Natural killer cell (primary cell): ENCODE results near the gene LIN28B. TPM values are rescaled to one million over a fixed set of nuclear protein-coding genes. Genes with fewer than 3 reads are reported as not detected.

Experiments used
- ATAC-seq, 3 donors: fragments of 150-1000 bp in 2 of 3; fragments of 200-7000 bp in 1 of 3; cut with Tn5 transposase; 1 replicate in 1 of 3; 2 replicates in 2 of 3; pipeline ENCODE4 v1.10.0; 2021; ENCODE audit warnings: mild to moderate bottlenecking in 2 of 3, moderate library complexity in 2 of 3
- DNase-seq, 2 donors: peaks; one replicate each; pipeline versions ENCODE4 v3.0.0 to v3.0.0-alpha.2; 2013 to 2021; ENCODE audit warnings: mixed read lengths in 1 of 2
- H3K27ac ChIP-seq: one replicate; pipeline ENCODE4 v1.5.1; 2013; ENCODE audit warnings: mild to moderate bottlenecking, low read length
- H3K27me3 ChIP-seq: one replicate; pipeline ENCODE4 v1.6.1; 2013; ENCODE audit warnings: low read length; ENCODE audit not compliant: control insufficient read depth, insufficient read depth
- H3K36me3 ChIP-seq: one replicate; pipeline ENCODE4 v1.6.1; 2013; ENCODE audit warnings: low read length; ENCODE audit not compliant: control insufficient read depth, insufficient read depth
- H3K4me1 ChIP-seq: one replicate; pipeline ENCODE4 v1.6.1; 2013; ENCODE audit warnings: low read length; ENCODE audit not compliant: control insufficient read depth, insufficient read depth
- H3K4me3 ChIP-seq: one replicate; pipeline ENCODE4 v1.5.1; 2013; ENCODE audit warnings: low read length
- H3K9me3 ChIP-seq: one replicate; pipeline ENCODE4 v1.6.1; 2013; ENCODE audit warnings: low read length; ENCODE audit not compliant: control insufficient read depth, insufficient read depth
- H3K27ac Mint-ChIP-seq, 2 donors: one replicate each; pipeline ENCODE4 v1.8.0; 2022; ENCODE audit warnings: mild to moderate bottlenecking in 2 of 2, mixed read lengths in 2 of 2, moderate library complexity in 1 of 2
- H3K27me3 Mint-ChIP-seq, 2 donors: one replicate each; pipeline ENCODE4 v1.8.0; 2022; ENCODE audit warnings: low read depth in 2 of 2, mixed read lengths in 2 of 2
- H3K36me3 Mint-ChIP-seq: one replicate; pipeline ENCODE4 v1.8.0; 2022; ENCODE audit warnings: mixed read lengths
- H3K4me1 Mint-ChIP-seq, 2 donors: one replicate each; pipeline ENCODE4 v1.8.0; 2022; ENCODE audit warnings: mixed read lengths in 2 of 2
- H3K4me3 Mint-ChIP-seq: one replicate; pipeline ENCODE4 v1.8.0; 2022; ENCODE audit warnings: mild to moderate bottlenecking, moderate library complexity, mixed read lengths
- H3K9me3 Mint-ChIP-seq, 2 donors: one replicate each; pipeline ENCODE4 v1.8.0; 2022; ENCODE audit warnings: mixed read lengths in 2 of 2
- WGBS: methylation state at CpG from one replicate; pipeline ENCODE4 v1.1.7; 2013; ENCODE audit warnings: missing lambda C conversion rate; ENCODE audit not compliant: insufficient coverage; 5-methylcytosine and 5-hydroxymethylcytosine counted together
- intact Hi-C: fragments of 100-400 bp; cut with micrococcal nuclease; formaldehyde crosslinking; loops from one replicate; pipeline ENCODE4 v1.14.2; 2022
- total RNA-seq, 4 donors: library from RNA; stranded (reverse); fragments of 120-200 nt in 1 of 4; gene quantifications; one replicate each; pipeline versions ENCODE4 v1.2.3 to v1.2.4, GENCODE V29; 2013 to 2022
- TF ChIP-seq, protein P1 (sequence below): fragments of 200-600 bp; IDR thresholded peaks from one replicate; pipeline ENCODE4 v1.8.0; 2022; ENCODE audit warnings: antibody characterized with exemption

Gene LIN28B
- total RNA-seq, 3 donors from 2014 or later (not counting 1 experiment from before 2014, with no cell fraction given), result not detected

- H3K36me3 Mint-ChIP-seq, result peaks cover 4% of the 10 kb centered on the region
- H3K36me3 ChIP-seq, result no peaks in the 10 kb centered on the region
- H3K4me3 Mint-ChIP-seq, result no peak overlapping the region
- ATAC-seq, result no peak
- peaks cover 41 to 52% of the 10 kb centered on the region in 2 donors for H3K27me3 Mint-ChIP-seq
- no peaks in the 10 kb centered on the region for H3K4me1 Mint-ChIP-seq
- intact Hi-C loops, result no loop called here
- H3K9me3 ChIP-seq, result peaks cover 2% of the 10 kb centered on the region
- no peak overlapping the region for H3K27ac Mint-ChIP-seq
- peaks cover 0 to 2% of the 10 kb centered on the region in 2 donors for H3K9me3 Mint-ChIP-seq
- H3K4me1 ChIP-seq, result no peaks in the 10 kb centered on the region
- peaks cover 49% of the 10 kb centered on the region for H3K27me3 ChIP-seq
- no peak overlapping the region for H3K27ac ChIP-seq
- TF ChIP-seq, protein P1, sequence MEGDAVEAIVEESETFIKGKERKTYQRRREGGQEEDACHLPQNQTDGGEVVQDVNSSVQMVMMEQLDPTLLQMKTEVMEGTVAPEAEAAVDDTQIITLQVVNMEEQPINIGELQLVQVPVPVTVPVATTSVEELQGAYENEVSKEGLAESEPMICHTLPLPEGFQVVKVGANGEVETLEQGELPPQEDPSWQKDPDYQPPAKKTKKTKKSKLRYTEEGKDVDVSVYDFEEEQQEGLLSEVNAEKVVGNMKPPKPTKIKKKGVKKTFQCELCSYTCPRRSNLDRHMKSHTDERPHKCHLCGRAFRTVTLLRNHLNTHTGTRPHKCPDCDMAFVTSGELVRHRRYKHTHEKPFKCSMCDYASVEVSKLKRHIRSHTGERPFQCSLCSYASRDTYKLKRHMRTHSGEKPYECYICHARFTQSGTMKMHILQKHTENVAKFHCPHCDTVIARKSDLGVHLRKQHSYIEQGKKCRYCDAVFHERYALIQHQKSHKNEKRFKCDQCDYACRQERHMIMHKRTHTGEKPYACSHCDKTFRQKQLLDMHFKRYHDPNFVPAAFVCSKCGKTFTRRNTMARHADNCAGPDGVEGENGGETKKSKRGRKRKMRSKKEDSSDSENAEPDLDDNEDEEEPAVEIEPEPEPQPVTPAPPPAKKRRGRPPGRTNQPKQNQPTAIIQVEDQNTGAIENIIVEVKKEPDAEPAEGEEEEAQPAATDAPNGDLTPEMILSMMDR, result no peak
- WGBS, result 17% methylated on average over 1 of the region's 3 CpGs
- no peak for DNase-seq
- H3K4me3 ChIP-seq, result no peak overlapping the region
Measured at GRCh38 chr6:104959026-104959858, 2.3 kb downstream of the LIN28B start.

GRCh38 chr6:104969108-104969507 is 12.2 kb downstream of the LIN28B start:
- H3K27ac Mint-ChIP-seq, result no peak overlapping the region
- intact Hi-C loops, result no loop called here

GRCh38 chr6:104969785-104970581 is 13.1 kb downstream of the LIN28B start:
- Mint-ChIP-seq H3K36me3 (no peaks in the 10 kb centered on the region), H3K27me3 (no peaks in the 10 kb centered on the region), H3K9me3 (no peaks in the 10 kb centered on the region), H3K4me3 (no peak overlapping the region), H3K4me1 (no peaks in the 10 kb centered on the region), H3K27ac (no peak overlapping the region)
- H3K27me3 ChIP-seq, result no peaks in the 10 kb centered on the region
- intact Hi-C loops, result no loop called here
- DNase-seq (no peak), ATAC-seq (no peak)
- no peaks in the 10 kb centered on the region for H3K4me1 ChIP-seq
- no peaks in the 10 kb centered on the region for H3K36me3 ChIP-seq
- TF ChIP-seq, protein P1, result no peak
- H3K4me3 ChIP-seq, result no peak overlapping the region
- H3K27ac ChIP-seq, result no peak overlapping the region
- no peaks in the 10 kb centered on the region for H3K9me3 ChIP-seq
- no CpG with 5 or more reads among the region's 2 CpGs for WGBS

More at GRCh38 chr6:104969108-104969507, 12.2 kb downstream of the LIN28B start:
- Mint-ChIP-seq H3K27me3 (no peaks in the 10 kb centered on the region), H3K36me3 (no peaks in the 10 kb centered on the region), H3K9me3 (no peaks in the 10 kb centered on the region), H3K4me3 (no peak overlapping the region), H3K4me1 (no peaks in the 10 kb centered on the region)
- Histone ChIP-seq H3K27me3 (no peaks in the 10 kb centered on the region), H3K4me3 (no peak overlapping the region), H3K36me3 (no peaks in the 10 kb centered on the region), H3K27ac (no peak overlapping the region), H3K4me1 (no peaks in the 10 kb centered on the region), H3K9me3 (no peaks in the 10 kb centered on the region)
- TF ChIP-seq, protein P1, result no peak
- 80% methylated on average over 2 of the region's 2 CpGs for WGBS
- ATAC-seq (no peak), DNase-seq (no peak)
